ENCODE measurements around the gene SFXN5.
"Not testable (repeated sequence)": the region's sequence is repeated elsewhere in the genome, so short reads cannot be mapped to it uniquely, and the experiment has no call there.

The SFXN5 gene, protein sequence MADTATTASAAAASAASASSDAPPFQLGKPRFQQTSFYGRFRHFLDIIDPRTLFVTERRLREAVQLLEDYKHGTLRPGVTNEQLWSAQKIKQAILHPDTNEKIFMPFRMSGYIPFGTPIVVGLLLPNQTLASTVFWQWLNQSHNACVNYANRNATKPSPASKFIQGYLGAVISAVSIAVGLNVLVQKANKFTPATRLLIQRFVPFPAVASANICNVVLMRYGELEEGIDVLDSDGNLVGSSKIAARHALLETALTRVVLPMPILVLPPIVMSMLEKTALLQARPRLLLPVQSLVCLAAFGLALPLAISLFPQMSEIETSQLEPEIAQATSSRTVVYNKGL

DNA sequence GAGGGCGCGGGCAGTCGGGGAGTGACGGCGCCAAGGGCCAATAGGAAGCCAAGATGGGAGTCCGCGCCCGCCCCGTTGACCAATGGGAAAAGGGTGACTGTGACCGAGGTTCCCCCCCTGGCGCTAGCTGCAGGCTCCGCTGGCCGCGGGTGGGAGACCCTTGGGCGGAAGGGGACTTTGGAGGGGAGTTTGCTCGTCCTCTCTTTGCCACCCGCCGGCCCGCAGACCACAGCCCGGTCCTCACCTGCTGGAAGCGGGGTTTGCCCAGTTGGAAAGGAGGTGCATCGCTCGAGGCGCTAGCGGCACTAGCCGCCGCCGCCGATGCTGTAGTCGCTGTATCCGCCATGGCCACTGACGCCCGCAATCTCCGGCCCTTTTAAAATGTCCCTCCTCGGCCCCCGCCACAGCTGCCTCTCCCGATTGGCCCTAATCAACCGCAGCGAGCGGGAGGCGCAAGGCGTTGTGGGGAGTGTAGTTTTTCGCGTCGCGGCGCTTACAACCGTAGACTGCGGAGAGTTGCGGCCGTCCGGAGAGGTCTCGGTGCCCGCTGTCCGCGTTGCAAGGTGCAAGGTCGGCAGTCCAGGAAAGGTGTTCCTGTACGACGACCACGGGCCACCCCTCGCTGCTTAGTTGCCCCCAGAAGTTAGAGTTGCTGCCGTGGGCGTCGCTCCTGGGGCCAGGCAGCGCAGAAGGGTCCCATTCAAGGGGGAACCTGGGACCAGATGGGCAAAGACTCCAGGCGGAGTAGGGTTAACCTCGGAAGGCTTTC lies at the start of gene SFXN5:
TSS of gene SFXN5 (minus strand) at position 353 of the 769 bp plus-strand sequence. CDS start at position 346, 7 bp downstream.
- peak; percentile 96 for DNase-seq

DNA sequence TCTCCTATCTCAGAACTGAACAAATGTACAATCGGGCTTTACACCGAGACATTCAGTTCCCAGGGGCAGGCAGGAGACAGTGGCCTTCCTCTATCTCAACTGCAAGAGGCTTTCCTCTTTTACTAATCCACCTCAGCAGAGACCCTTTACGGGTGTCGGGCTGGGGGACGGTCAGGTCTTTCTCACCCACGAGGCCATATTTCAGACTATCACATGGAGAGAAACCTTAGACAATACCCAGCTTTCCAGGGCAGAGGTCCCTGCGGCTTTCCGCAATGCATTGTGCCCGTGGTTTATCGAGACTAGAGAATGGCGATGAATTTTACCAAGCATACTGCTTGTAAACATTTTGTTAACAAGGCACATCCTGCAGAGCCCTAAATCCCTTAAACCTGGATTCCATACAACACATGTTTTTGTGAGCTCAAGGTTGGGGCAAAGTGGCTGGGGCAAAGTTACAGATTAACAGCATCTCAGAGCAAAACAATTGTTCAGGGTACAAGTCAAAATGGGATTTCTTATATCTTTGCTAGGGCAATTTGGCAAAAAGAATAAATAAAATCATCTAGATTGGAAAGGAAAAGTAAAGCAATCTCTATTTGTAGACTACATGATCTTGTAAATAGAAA lies 48.2 kb upstream of the SFXN5 start:
- CTCF ChIA-PET: interaction anchor here (1.3 kb wide), 1 partner anchor 37 kb away, joined by 3 read pairs; no protein-coding TSS in a partner anchor
- DNase-seq, H3K9me3 Mint-ChIP-seq, H3K4me3 Mint-ChIP-seq, H3K27ac Mint-ChIP-seq, H3K36me3 Mint-ChIP-seq, H3K4me1 Mint-ChIP-seq: not testable (repeated sequence)
- H3K27me3 Mint-ChIP-seq: peaks cover 45% of the 10 kb centered on the region

More for the DNA sequence above, at the start of gene SFXN5:
- Mint-ChIP-seq H3K27ac (peak within 1 kb of the TSS; percentile 91), H3K4me3 (peak within 1 kb of the TSS; percentile 80), H3K27me3 (peaks cover 22% of the 10 kb centered on the region), H3K9me3 (no peaks in the 10 kb centered on the region), H3K36me3 (peaks cover 3% of the 10 kb centered on the region), H3K4me1 (peaks cover 30% of the 10 kb centered on the region)
- CTCF ChIA-PET: no interaction called here

DNA sequence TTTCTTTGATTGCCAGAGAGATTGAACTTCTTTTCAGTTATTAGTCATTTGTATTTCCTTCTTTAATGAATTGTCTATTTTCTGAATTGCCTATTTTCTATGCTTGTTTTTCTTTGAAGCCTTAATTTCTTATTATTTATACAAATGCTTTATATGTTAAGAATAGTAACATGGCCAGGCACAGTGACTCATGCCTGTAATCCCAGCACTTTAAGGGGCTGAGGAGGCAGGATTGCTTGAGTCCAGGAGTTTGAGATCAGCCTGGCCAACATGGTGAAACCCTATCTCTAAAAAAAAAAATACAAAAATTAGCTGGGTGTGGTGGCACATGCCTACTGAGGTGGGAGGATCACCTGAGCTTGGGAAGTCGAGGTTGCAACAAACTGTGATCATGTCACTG lies 45.9 kb upstream of the SFXN5 start:
- Mint-ChIP-seq H3K4me1 (no peaks in the 10 kb centered on the region), H3K27me3 (peaks cover 48% of the 10 kb centered on the region), H3K36me3 (no peaks in the 10 kb centered on the region), H3K4me3 (no peak overlapping the region), H3K9me3 (no peaks in the 10 kb centered on the region), H3K27ac (no peak overlapping the region)
- CTCF ChIA-PET: no interaction called here
- DNase-seq: no peak

DNA sequence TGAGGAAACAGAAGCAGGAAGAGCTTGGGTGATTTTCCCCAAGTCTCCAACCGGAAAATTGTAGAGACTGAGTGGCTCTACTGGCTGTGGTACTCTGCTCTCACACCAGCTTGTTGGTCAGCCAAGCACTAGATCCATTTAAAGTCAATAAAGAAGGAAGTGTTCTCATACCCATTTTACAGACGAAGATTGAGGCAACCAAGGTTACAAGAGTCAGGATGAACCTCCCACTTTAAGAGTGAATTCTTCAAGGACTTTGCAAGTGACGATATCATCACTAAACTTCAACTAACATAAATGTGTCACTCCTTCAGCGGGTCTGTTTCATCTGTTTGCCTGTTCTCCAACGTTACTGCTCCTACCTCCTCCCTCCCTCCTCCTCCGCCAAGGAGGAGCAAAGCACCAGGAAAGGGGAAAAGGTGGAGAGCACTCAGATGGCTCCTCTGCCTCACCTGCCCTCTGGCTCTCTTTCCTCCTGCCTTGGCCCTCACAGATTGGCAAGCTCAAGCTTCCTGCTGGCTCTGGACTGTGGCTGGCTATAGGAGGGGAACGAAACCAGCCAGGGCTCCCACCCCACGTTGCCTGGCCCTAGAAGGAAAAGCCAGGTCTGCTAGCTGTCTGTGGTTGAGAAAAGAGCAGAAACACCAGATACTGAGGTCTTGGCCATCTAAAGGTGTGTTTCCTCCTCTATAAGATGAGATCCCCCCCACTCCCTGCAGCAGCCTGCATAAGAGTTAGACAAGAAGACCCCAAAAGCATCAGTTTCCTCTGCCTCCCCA lies 44.9 kb upstream of the SFXN5 start:
- peaks cover 59% of the 10 kb centered on the region for H3K27me3 Mint-ChIP-seq
- DNase-seq: no peak
- CTCF ChIA-PET: interaction anchor here (0.8 to 1.1 kb wide), 2 partner anchors 28 to 30 kb away, joined by 3 to 4 read pairs; no protein-coding TSS in a partner anchor
- no peak overlapping the region for H3K4me3 Mint-ChIP-seq
- peaks cover 8% of the 10 kb centered on the region for H3K4me1 Mint-ChIP-seq
- H3K9me3 Mint-ChIP-seq: no peaks in the 10 kb centered on the region
- no peak overlapping the region for H3K27ac Mint-ChIP-seq
- no peaks in the 10 kb centered on the region for H3K36me3 Mint-ChIP-seq

DNA sequence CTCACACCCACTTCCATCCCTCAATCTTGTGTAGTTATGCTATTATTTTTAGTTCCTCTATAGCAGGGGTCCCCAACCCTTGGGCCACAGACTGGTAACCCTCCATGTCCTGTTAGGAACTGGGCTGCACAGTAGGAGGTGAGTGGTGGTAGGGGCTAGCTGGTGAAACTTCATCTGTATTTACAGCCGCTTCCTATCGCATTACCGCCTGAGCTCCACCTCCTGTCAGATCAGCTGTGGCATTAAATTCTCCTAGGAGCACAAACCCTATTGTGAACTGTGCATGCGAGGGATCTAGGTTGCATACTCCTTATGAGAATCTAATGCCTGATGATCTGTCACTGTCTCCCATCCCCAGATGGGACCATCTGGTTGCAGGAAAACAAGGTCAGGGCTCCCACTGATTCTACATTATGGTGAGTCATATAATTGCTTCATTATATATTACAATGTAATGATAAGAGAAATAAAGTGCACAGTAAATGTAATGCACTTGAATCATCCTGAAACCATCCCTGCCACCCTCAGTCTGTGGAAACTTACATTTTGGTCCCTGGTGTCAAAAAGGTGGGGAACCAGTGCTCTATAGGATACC lies 42.9 kb upstream of the SFXN5 start:
- CTCF ChIA-PET: interaction anchor here (0.6 to 1.5 kb wide), 2 partner anchors 36 to 63 kb away, joined by 4 to 5 read pairs; no protein-coding TSS in a partner anchor
- Mint-ChIP-seq H3K36me3 (no peaks in the 10 kb centered on the region), H3K27me3 (peaks cover 59% of the 10 kb centered on the region), H3K9me3 (no peaks in the 10 kb centered on the region), H3K27ac (peak overlapping the region; percentile 49), H3K4me3 (peak overlapping the region; percentile 63), H3K4me1 (peaks cover 18% of the 10 kb centered on the region)
- DNase-seq: no peak

DNA sequence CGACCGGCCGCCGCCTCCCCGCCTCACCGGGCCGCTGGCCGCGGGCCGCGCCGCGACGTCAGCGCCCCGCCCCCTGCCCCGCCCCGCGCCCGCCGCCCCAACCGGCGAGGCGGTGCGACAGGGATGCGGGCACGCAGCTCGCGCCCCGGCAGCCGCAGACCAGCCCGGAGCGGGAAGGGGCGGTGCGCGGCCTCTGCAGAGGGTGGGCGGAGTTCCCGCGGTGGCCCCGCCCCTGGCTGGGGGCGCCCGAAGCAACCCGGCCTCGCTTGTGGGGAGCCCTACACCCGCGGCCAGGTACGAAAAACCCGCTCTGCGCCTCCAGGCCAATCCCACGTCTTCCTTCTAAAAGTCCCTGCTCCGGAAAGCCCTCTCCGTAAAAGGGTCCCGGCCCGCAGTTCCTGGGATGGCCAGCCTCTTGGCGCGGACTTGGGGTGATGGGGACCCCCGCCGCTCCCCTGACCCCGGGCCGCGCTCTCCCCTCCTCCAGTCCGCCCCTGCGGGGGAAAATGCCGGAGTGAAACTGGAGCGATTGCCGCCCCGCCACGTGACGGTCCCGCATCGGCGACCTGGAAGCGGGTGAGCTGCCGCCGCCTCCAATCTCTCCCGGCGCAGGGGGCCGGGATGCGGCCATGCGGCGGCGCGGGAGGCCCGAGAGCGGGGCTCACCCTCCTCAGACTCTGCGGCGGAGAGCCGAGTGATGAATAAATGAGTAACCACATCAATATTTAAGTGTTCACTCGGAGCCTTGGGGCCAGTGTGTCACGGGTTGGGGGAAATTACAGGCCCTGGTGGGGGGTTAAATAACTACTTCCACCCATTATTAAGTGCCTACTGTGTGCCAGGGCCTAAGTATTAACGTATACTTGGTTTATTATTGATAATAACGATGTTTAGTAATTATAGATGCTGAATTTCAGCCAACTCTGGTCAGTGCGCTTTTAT lies 41.7 kb upstream of the SFXN5 start, which contains the start of gene RAB11FIP5:
TSS of gene RAB11FIP5 (minus strand) at position 36 of the 942 bp plus-strand sequence. CDS start 171 bp downstream, outside the sequence.
- Mint-ChIP-seq H3K4me1 (peaks cover 20% of the 10 kb centered on the region), H3K27ac (no peak within 1 kb of the TSS), H3K9me3 (no peaks in the 10 kb centered on the region), H3K36me3 (no peaks in the 10 kb centered on the region), H3K4me3 (peak within 1 kb of the TSS; percentile 78), H3K27me3 (peaks cover 57% of the 10 kb centered on the region)
- DNase-seq: peak; percentile 79
- CTCF ChIA-PET: interaction anchor here (1.5 to 2.7 kb wide), 2 partner anchors 64 kb away, joined by 5 to 10 read pairs; no protein-coding TSS in a partner anchor

DNA sequence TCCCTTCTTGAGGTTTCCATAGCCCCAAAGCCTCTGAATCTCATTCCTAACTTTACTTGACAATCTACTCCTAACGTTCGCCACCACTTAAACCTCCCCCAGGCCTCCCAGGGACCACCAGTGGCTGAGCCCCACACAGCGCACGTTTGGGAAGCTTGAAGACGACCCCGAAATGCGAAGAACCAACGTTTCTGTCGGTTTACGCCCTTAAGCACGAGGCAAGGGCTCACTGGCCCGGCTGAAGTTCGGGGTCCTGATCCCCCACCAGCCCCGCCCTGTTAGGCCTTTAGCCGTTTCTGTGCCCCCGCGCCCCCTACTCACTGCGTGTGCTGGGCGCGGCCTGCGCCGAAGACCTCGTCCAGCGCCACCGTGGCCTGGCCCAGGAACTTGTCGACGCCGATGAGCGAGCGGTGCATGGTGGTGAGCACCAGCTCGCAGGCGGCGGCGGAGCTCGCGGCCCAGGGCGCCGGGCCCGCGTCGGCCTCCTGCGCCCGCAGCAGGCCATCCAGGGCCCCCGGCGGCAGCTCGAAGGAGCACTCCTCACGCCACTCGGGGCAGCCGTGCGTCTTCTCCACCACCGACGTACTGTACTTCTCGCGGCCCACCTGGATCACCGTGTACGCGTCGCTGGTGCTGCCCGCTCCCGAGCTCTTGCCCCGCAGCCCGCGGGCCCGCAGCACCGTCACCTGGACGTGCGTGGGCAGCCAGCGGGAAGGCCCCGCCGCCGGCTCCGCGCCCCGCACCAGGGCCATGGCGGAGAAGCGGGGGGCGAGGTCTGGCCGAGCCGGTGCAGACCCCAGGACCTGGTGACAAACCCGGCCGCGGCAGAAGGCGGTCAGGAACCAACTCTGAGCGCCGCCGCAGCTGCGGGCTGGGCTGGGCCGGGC lies 40.8 kb upstream of the SFXN5 start:
- peak overlapping the region; percentile 78 for H3K4me3 Mint-ChIP-seq
- no peaks in the 10 kb centered on the region for H3K36me3 Mint-ChIP-seq
- peaks cover 29% of the 10 kb centered on the region for H3K4me1 Mint-ChIP-seq
- no peaks in the 10 kb centered on the region for H3K9me3 Mint-ChIP-seq
- peaks cover 57% of the 10 kb centered on the region for H3K27me3 Mint-ChIP-seq
- CTCF ChIA-PET: interaction anchor here (2.1 to 2.7 kb wide), 2 partner anchors 26 to 65 kb away, joined by 6 to 10 read pairs; no protein-coding TSS in a partner anchor
- H3K27ac Mint-ChIP-seq: no peak overlapping the region
- peak; percentile 49 for DNase-seq

DNA sequence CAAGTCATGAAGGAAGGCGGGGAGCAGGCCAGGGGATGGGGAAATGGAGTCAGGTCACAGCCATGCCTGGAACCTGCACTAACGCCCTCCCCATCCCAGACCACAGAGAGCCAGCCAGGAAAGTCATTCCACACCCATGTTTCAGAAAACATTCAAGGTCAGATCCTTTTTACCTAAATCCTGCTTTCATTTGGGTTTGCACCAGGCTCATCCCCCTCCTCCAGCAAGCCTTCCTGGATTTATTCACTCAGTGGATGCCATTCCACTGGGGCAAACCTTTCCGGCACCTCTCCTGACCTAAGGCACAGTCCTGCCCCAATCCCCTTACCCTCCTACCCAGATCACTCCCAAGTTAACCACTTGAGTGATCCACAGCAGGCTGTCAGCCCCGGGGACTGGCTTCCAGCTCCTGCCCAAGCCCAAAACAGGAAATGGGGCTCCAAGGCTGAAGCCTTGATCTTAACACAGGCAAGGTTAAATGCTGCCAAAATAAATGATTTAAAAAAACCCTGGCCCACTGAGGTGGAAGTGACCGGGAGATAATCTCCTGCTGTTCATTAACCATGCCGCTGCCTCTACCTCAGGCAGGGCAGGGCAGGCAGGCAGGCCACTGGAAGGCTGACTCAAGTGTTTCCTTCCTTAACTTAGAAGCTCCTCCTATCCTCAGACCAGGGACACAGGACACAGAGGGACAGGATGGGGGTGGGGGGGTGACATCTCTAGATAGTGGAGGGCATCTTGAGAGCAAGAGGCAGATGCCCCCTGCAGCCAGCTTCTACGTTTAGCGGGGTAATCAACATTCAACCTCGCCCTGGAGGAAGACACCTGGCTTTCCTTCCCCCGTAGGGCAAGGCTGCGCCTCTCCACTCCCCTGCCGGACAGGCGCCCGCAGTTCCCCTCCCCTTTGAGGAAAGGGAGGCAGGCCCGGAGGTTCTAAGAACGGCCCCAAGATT lies 39.8 kb upstream of the SFXN5 start:
- CTCF ChIA-PET: interaction anchor here (2.1 to 2.7 kb wide), 2 partner anchors 25 to 66 kb away, joined by 6 to 10 read pairs; no protein-coding TSS in a partner anchor
- Mint-ChIP-seq H3K36me3 (no peaks in the 10 kb centered on the region), H3K27ac (peak overlapping the region; percentile 62), H3K4me1 (peaks cover 33% of the 10 kb centered on the region), H3K9me3 (no peaks in the 10 kb centered on the region), H3K27me3 (peaks cover 51% of the 10 kb centered on the region), H3K4me3 (peak overlapping the region; percentile 78)
- peak; percentile 24 for DNase-seq

DNA sequence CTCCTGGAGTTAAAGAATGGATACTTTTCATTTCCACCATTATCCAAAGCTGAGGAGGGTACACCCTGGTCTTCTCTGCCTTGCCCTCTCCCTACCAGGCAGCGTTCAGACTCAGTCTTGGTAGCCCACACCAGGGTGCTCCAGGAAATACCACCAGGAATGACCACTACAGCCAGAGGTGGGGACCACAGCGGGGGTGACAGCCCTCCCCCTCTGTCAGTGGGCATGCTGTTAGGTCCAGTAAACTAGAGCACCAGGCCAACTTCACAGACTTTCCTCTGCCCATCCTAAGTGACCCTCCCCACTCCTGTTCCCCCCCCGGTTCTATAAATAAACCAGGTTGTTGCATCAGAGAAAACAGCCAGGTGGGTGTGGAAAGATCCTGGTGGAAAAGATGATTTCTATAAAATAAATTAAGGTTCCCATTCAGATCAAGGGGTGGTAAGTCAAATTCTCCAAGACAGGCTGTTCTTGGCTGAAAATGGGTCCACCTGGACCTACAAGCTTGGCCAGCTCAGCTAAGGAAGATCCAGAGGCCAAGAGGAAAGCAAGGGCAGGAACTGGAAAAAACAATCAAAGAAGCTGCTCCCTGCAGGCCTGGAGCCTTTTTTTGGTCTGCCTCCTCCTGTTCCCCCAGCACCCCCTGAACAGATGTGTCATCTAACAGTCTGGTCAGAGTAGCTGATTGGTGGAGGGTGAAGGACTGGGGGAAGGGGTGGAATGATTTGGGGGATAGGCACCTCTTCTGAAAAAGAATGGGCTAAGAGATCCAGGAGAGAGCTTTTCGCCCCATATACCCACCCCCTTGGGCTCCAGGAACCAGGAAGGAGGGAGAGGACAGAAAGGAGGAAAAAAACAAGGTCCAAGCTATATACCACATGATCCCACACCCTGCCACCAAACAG lies 38.9 kb upstream of the SFXN5 start:
- Mint-ChIP-seq H3K4me3 (peak overlapping the region; percentile 78), H3K36me3 (no peaks in the 10 kb centered on the region), H3K9me3 (no peaks in the 10 kb centered on the region), H3K27ac (no peak overlapping the region), H3K27me3 (peaks cover 46% of the 10 kb centered on the region), H3K4me1 (peaks cover 33% of the 10 kb centered on the region)
- CTCF ChIA-PET: interaction anchor here (2.1 to 2.7 kb wide), 2 partner anchors 24 to 67 kb away, joined by 6 to 10 read pairs; no protein-coding TSS in a partner anchor
- no peak for DNase-seq

All from activated naive CD4-positive, alpha-beta T cell treated with anti-CD3 and anti-CD28 coated beads, Interleukin-2, amount 10 ng/mL, durations not matched to agents 7 days and 5 days (primary cell).